Uterus (tissue), 2 donors: ENCODE results near the gene SMOC1.

Source experiments
- POLR2A ChIP-seq, 2 donors: fragments of 450-650 bp; IDR thresholded peaks; one replicate each; pipeline ENCODE4 v1.6.1; 2016; ENCODE audit warnings: antibody characterized with exemption in 2 of 2, mild to moderate bottlenecking in 1 of 2, moderate library complexity in 1 of 2
- TF ChIP-seq, protein P1 (sequence below), 4 experiments: fragments of 200-600 bp in 2 of 4; fragments of 450-650 bp in 2 of 4; sonication (generic) in 2 of 4; IDR thresholded peaks; one replicate each; pipeline ENCODE4 v1.5.1; 2016 to 2019; ENCODE audit warnings: antibody characterized with exemption in 4 of 4, mild to moderate bottlenecking in 2 of 4, moderate library complexity in 1 of 4

DNA sequence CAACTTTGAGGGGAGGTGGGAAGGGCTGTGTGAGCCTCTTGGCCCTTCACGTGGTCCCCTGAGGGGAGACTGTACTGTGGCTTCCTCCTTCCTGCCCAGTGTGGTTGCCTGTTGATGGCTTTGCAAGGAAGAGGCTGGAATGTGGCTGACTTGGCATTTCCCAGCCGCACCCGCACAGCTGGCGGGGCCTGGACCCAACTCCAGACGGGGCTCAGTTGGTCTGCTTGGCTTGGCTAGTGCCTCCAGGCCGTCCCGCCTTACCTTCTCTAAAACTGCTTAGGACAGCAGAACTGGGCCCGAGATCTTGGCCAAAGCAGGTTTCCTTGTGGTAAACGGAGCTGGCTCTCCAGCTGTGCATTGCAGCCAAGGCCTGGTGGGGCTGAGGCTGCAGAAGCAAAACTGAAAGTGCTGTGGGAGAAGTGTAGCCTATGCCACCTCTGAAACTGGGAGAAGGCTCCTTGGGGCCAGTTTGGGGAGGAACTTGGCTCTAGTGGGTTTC is 139.5 kb downstream of the SMOC1 start:
- TF ChIP-seq, protein P1, sequence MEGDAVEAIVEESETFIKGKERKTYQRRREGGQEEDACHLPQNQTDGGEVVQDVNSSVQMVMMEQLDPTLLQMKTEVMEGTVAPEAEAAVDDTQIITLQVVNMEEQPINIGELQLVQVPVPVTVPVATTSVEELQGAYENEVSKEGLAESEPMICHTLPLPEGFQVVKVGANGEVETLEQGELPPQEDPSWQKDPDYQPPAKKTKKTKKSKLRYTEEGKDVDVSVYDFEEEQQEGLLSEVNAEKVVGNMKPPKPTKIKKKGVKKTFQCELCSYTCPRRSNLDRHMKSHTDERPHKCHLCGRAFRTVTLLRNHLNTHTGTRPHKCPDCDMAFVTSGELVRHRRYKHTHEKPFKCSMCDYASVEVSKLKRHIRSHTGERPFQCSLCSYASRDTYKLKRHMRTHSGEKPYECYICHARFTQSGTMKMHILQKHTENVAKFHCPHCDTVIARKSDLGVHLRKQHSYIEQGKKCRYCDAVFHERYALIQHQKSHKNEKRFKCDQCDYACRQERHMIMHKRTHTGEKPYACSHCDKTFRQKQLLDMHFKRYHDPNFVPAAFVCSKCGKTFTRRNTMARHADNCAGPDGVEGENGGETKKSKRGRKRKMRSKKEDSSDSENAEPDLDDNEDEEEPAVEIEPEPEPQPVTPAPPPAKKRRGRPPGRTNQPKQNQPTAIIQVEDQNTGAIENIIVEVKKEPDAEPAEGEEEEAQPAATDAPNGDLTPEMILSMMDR (IDR thresholded peaks at IDR 0.05): no peak
- no peak for TF ChIP-seq POLR2A (IDR thresholded peaks at IDR 0.05)
